ENCODE results near the gene MON1A.

GRCh38 chr3:49879721-49880120 lies 49.9 kb downstream of the MON1A start:
- no peak for TF ChIP-seq POLR2A (IDR thresholded peaks at IDR 0.05; ENCODE audit: low read length)
- TF ChIP-seq GATA1 (IDR thresholded peaks at IDR 0.05; ENCODE audit: low read depth, low read length) = no peak
